Hematopoietic multipotent progenitor cell (in vitro differentiated cells): ENCODE results near the gene NR4A3. TPM values are rescaled to one million over a fixed set of nuclear protein-coding genes. Genes with fewer than 3 reads are reported as not detected.
"Not testable (repeated sequence)": the region's sequence is repeated elsewhere in the genome, so short reads cannot be mapped to it uniquely, and the experiment has no call there.

Source experiments
- DNase-seq, 3 donors: peaks; one replicate each; pipeline ENCODE4 v3.0.0-alpha.2; 2011 to 2015; ENCODE audit warnings: low read depth in 2 of 3, low spot score in 2 of 3
- total RNA-seq: library from RNA; depleted of rRNA; stranded (reverse); fragments of >200 nt; gene quantifications from one replicate; pipeline ENCODE4 v1.2.3, GENCODE V29; 2012

NR4A3 gene
- total RNA-seq, 1 donor = 5.1 TPM

DNA sequence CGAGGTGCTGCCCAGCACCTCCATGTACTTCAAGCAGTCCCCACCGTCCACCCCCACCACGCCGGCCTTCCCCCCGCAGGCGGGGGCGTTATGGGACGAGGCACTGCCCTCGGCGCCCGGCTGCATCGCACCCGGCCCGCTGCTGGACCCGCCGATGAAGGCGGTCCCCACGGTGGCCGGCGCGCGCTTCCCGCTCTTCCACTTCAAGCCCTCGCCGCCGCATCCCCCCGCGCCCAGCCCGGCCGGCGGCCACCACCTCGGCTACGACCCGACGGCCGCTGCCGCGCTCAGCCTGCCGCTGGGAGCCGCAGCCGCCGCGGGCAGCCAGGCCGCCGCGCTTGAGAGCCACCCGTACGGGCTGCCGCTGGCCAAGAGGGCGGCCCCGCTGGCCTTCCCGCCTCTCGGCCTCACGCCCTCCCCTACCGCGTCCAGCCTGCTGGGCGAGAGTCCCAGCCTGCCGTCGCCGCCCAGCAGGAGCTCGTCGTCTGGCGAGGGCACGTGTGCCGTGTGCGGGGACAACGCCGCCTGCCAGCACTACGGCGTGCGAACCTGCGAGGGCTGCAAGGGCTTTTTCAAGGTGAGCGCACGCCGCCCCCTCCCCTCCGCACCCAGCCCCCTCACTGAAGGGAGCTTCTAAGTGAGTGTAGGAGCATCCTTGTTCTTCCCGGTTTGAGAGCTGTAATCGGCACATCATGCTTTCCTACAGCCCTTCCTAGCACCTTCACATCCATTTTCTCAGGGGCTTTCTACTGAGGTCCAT is 6.9 kb downstream of the NR4A3 start:
- DNase-seq = peak in 1 of 3 donors; percentile 16

DNA sequence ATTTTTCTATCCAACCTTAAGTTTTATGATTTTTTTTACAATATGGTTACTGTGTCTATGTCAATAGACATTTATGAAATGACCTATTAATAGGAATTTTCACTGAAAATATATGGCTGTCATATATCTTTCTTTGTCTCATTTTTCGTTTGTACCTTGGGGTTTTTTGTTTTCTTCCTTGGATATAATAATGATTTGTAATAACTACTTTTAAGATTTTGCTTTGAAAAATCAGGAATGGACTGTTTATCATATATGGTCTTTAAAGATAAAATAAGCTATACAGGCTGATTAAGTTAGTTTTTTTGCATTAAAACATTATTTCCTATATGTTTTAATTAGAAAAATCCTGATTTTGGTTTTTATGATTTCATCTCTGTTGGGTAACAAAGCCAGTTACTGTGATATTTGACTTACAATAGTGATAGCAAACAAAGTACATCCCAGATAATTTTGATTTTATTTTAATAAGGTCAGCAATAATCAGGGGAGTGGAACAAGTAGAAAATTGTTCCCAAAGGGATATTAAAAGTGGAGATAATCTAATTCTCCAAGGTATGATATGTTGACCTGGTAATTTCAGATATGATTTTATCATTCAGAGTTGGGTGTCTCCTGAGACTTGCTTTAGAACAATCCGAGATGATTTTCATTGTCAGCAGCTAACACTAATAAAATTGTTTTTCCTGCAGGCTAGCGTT is 10.3 kb downstream of the NR4A3 start:
- no peak for DNase-seq

DNA sequence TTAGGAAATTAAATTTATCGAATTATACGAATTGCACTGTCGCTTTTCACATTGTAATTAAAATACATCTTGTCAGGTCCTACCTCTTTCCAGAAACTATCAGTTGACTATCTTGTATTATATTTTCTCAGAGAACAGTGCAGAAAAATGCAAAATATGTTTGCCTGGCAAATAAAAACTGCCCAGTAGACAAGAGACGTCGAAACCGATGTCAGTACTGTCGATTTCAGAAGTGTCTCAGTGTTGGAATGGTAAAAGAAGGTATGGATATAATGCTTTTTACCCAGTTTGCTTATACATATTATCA is 10.8 kb downstream of the NR4A3 start:
- DNase-seq = no peak

DNA sequence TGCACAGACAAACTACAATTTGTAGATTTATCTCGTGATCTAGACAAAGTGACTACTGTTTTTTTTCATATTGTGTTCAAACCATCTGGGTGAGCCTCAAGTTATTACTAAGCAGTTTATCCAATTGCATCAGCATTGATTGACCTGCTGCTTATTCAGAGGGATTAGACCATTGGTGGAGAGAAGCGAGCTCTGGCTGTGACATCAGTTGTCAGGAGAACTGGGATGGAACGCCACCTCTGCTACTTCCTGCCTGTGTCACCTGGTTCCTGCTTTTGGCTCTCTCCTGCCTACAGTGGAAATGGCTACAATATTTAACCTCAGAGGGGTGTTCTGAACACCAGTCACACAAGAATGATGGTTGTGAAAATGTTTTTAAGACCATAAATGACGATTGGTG is 12.1 kb downstream of the NR4A3 start:
- DNase-seq = peak in 1 of 3 donors; percentile 51

DNA sequence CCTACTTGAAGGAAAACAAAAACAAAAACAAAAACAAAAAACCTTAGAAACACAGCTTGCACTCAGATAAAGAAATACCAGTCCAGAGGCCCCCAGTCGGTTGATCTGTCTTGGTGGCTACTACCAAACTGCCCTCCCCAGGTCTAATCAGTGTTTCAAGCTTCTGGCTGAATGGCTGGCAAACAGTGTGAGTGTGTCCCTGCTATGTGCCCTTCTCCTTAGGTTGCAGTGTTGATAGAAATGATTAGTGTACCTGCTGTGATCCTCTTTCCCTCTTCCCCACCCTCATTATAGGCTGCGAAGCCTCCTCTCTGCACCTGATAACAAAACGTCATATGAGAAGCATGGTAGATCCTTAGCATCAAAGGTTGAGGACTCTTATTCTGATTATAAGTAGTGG is 12.8 kb downstream of the NR4A3 start:
- no peak for DNase-seq

DNA sequence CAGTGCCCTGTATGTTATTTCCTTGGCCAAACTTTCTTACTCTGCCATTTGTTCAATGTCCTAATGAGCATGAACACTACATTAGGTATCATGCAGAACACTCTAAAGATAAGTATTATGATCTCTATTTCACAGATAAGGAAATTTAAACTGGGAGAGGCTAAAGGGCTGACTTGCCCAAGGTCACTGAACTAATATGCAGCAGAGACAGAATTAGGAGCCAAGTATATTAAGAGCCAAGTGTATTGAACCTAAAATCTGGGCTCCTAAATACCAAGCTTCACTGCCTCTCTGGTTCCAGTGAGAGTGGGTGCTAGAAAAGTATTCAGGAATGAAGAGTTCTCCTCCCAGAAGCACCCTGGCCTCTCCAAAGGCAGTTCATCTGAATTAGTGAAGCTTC is 13.5 kb downstream of the NR4A3 start:
- DNase-seq = no peak

DNA sequence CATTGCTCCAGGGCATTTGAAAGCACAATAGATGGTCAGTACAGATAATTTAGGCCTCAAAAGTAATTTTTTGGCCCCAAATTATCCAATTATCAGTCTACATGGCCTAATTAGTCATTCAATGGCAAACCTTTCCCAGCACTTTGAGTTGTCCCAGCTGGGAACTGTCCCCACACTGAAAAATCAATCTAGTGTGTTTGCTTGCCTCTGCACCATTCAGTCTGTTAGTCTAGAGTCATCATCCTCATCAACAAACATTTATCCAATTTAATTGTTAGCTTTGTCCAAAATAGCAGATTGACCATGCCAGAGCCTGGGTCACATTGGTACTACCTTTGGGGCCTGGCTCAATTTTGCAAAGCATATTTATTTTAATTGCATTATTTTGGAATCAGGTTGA is 13.9 kb downstream of the NR4A3 start:
- DNase-seq = no peak

DNA sequence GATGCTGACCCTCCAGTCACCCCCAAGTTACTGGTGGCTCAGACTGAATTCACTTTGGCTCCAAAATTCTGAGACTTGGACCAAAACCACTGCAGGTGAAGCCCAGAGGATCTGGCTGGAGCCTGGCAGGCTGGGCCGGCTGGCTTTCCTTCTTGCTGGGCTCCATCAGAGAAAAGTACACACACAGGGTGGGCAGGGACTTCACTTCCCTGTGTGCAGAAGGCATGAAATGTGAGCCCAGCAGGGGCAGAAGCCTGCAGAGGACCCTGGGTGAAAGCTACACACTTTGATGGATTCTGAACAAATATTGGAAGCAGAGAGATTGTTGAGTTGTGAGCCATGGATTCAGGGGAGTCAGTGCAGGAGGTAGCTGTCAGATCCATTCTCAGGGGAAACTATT is 18.4 kb downstream of the NR4A3 start:
- DNase-seq = no peak

DNA sequence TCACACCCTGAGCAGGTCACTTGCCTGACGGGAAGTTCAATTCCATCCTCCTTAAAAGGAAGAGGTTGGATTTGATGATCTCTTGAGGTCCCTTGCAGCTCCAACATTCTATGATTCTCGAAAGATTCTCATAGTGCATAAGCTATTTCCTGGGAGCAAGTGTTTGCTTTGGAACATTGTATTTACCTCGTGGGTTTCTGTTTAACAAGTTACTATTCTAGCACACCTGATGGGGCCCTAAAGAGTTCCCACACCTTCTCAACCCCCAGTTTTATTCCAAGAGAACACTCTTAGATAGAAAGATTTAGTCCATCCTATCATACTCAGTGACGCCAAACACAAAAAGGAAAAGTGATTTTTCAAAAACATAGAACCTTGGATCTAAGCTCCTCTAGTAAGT is 23.4 kb downstream of the NR4A3 start:
- DNase-seq = no peak

DNA sequence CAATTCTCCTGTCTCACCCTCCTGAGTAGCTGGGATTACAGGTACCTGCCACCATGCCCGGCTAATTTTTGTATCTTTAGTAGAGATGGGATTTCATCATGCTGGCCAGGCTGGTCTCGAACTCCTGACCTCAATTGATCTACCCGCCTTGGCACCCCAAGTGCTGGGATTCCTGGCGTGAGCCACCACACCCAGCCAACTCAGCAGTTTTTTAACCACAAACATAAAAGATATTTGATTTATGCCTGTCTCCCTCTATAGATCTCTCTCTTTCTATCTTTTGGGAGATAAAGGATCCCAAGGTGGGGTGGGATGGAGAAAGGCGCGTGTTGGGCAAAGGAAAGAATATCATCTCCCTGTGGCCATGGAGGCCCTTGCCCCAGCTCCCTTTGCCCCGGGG is 26.8 kb downstream of the NR4A3 start:
- DNase-seq = no peak

DNA sequence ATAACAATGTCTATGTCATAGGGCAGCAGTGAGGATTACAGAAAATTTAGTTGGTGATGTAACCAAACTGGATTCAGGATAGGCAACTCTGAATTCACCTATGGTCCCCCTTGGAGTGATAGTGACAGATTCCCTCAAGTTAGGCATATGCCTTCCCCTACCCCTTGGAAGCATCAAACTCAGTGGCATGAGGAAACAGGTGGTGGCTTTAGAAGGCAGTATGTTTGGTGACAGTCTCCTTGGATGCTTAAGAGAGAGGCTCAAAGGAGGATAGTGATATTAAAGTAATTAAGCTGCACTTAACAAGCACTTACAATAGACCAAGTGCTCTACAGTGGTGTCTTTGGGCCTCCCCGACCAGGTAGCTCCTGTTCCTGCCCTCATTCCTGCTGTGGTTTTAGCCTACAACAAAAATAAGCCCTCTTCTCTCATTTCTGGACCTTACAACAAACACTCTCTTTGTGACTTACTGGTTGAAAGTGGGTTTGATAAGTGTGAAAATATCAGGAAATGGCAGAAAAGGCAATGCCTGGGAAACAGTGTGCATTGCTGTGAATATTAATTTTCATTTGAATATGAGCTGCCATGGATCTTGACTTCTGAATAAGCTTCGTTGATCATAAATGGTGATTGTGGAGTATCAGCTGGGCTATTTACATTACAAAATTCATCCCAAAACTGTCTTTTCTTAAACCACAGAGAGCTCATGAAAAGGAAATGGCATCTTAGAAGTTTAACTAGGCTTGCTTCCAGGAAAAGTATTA is 29.2 kb downstream of the NR4A3 start:
- DNase-seq = peak in 1 of 3 donors; percentile 25

DNA sequence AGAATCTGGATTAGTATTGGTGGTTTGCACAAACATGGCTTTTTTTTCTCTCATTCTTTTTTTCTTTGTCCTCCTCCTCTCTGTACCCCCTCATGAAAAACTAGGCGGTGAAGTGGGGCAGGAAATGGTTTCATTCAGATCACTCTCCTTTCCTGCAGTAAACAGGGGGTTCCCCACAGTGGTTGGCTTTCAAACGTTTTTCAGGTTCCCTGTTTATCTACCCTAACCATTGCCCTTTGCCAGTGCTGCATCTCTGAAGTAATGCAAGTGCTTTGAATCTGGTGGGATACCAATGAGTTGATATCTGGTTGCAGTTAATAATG is 29.8 kb downstream of the NR4A3 start:
- DNase-seq = peak in 2 of 3 donors; percentile 67 to 80

DNA sequence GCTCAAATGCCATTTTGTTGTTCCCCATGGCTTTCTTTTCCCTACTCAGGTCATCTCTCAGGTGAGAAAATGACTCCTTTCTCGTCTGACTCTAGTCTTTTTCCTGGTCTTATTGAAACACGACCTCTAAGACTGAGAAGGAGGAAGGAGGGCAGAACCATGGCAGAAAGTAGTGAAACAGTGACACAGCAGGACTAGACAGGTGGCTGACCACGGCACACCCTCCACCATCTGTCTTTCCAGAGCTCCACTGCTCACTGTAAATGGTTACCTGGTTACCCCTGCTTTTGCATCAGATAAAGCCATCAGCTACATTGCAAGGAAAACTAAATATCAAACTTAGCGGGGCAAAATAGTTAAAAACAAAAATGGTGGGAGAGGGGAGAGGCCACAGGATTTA is 30.9 kb downstream of the NR4A3 start:
- DNase-seq = peak in 1 of 3 donors; percentile 39

DNA sequence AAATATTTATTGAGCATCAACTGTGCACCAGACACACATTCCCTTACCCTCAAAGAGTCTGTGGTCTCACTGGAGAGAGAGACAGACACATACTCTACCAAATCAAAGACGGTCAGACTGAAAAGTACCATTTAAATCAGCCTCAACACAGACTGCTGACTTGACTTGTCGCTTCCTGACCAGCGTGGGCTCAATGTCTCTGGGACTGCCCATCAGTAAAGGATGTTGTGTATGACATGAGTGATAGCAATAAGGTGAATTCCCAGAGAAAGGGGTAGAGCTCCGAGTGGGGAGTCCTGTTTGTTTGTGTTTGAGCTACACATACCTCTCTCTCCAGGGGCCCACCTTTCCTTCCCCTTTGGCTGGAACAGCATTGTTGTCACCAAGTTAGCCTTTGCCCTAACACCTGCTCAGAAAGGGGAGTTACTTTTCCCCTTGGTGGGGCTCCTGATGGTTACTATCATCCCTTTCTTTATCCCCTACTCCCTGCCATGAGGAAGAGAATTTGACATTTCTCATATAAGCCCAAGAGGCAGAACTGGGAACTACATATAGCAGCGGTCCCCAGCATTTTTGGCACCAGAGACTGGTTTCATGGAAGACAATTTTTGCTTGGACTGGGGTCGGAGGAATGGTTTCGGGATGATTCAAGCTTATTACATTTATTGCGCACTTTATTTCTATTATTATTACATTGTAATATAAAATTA is 33.9 kb downstream of the NR4A3 start:
- DNase-seq = no peak

DNA sequence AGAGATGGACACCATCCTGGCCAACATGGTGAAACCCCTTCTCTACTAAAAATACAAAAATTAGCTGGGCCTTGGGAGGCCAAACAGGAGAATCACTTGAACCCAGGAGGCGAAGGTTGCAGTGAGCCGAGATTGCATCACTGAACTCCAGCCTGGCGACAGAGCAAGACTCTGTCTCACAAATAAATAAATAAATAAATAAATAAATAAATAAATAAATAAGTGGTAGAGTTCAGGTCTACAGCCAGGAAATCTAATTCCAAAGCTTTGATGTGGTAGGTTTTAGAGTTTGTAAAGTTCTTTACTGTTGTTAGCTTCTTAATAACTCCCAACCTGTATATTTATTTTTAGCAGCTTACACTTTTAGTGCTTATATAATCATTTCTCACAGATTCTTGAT is 35.9 kb downstream of the NR4A3 start:
- DNase-seq = not testable (repeated sequence)

DNA sequence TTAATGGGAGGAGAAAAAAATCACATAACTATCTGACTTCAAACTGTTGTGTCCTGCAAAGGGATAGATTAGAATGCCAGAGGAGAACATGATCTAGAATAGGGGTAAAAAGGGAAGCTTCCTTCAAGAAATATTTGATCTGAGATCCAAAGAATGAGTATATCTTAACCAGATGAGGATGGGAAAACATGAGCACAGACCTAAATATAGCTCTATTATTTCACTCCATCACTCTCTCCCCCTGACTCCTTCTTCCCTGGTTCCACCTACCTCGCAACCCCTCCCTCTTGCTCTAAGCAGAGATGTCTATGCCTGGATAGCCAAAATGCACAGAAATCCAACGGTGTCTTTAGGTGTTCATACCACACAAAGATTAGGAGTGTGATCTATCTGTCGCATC is 36.4 kb downstream of the NR4A3 start:
- DNase-seq = no peak

DNA sequence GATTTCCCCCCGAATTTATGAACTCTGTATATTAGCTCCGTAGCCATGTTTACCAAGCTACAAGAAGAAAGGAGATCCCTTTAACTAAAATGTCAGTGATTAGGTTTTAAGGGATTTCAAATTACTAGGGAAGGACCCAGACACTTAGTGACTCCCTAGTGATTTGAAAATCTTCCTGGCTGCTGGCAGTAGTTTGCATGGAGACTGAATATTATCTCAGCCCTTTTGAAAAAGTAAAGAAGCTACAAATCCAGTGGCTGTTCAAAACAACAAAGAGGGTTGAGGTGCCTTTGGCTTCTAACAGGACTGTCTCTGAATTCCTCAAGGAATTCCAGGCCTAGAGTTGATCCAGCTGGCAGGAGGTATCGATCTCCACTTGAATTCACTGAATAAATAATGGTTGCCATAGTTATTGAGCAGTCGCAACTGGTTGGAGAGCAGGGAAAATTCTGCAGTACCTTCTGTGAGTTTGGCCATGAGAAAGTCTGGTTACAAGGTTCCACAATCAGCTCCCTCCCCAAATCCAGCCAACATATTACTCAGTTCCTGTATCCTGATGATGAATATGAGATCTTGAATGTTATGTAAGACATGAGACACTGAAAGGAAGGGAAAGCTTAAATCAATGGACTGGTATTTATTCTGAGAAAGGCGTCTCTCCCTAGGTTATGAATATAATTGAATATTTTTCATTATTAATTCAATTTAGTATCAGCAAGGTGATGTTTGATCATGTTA is 37.7 kb downstream of the NR4A3 start:
- DNase-seq = no peak

DNA sequence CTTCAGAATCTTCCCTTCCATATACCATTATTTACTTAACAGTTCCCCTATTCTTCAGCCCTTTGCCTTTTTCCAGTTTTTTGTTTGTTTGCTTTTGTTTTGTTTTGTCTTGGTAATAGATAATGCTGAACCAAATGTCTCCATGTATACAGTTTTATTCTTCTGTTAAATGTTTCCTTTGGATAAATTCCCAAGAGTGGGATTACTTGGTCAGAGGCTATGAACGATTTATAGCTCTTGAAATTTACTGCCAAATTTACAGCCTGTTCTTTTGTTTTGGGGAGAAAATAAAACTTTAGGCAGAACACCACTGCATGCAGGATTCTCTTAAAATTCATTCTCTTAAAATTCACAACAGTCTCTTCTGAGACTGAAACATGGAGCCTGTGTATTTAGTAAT is 38.6 kb downstream of the NR4A3 start:
- no peak for DNase-seq

DNA sequence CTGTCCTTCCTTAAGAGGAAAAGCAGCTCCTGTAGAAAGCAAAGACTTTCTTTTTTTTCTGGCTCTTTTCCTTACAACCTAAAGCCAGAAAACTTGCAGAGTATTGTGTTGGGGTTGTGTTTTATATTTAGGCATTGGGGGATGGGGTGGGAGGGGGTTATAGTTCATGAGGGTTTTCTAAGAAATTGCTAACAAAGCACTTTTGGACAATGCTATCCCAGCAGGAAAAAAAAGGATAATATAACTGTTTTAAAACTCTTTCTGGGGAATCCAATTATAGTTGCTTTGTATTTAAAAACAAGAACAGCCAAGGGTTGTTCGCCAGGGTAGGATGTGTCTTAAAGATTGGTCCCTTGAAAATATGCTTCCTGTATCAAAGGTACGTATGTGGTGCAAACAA is 42.3 kb downstream of the NR4A3 start:
- no peak for DNase-seq

DNA sequence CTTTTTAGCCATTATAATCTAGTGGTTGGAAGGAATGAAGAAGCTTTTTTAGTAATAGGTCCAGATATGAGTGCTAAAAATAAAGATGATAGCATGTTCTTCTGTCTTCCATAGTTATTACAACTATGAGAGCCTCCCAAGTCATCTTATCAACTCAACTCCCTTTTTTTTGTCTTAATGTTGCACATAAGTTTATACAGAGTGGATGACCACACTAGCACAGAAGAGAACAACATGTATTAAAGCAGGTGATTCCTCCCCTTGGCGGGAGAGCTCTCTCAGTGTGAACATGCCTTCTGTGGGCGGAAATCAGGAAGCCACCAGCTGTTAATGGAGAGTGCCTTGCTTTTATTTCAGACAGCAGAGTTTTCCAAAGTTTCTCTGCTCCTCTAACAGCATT is 44.7 kb downstream of the NR4A3 start:
- DNase-seq = no peak

DNA sequence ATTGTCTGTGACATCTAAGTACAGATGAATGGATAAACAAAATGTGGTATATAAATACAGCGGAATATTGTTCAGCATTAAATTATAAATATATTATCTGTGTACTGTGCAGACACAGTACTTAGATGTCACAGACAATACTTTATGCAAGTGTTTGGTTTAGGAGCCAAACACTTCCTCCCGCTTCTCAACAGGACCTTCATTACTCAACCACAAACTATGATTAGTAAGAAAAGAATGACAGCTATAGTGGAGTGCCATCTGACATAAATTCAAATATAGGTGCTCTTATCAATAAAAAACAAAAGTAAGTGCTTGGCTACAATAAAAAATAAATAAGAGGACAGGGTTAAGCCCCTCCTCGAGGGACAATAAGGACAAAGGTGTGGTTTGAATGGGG is 45.9 kb downstream of the NR4A3 start:
- no peak for DNase-seq
